Prostate gland (tissue), 2 donors: ENCODE results near the gene ATP6V0B.

Experiments
- CTCF ChIP-seq, 4 experiments: fragments of 200-600 bp in 2 of 4; fragments of 450-650 bp in 2 of 4; sonication (generic) in 2 of 4; IDR thresholded peaks; 1 replicate in 3 of 4; 2 replicates in 1 of 4; pipeline ENCODE4 v1.5.1; 2016 to 2019; ENCODE audit warnings: antibody characterized with exemption in 4 of 4, mild to moderate bottlenecking in 2 of 4, moderate library complexity in 2 of 4
- POLR2A ChIP-seq: fragments of 450-650 bp; IDR thresholded peaks from one replicate; pipeline ENCODE4 v1.6.1; 2016; ENCODE audit warnings: antibody characterized with exemption, mild to moderate bottlenecking
- POLR2AphosphoS5 ChIP-seq: sonication (generic); formaldehyde crosslinking; IDR thresholded peaks from one replicate; pipeline ENCODE4 v1.6.1; 2017; ENCODE audit warnings: antibody characterized with exemption

- TF ChIP-seq POLR2A (no peak), CTCF (IDR thresholded peaks at IDR 0.05) (no peak), POLR2AphosphoS5 (no peak)
Measured at GRCh38 chr1:44014365-44015104, 39.8 kb downstream of the ATP6V0B start.
